ENCODE results near the gene KCNK5. TPM values are rescaled to one million over a fixed set of nuclear protein-coding genes. Genes with fewer than 3 reads are reported as not detected.

Gene KCNK5
- total and polyA plus RNA-seq, 11 donors = 0.08 to 2.1 (median 0.27) TPM

- no peaks in the 10 kb centered on the region for H3K4me1 ChIP-seq
- intact Hi-C loops (cut with DNase I) = no loop called here
- no peak overlapping the region for H3K27ac ChIP-seq
- ATAC-seq (no peak), DNase-seq (no peak)
- TF ChIP-seq, protein P1, sequence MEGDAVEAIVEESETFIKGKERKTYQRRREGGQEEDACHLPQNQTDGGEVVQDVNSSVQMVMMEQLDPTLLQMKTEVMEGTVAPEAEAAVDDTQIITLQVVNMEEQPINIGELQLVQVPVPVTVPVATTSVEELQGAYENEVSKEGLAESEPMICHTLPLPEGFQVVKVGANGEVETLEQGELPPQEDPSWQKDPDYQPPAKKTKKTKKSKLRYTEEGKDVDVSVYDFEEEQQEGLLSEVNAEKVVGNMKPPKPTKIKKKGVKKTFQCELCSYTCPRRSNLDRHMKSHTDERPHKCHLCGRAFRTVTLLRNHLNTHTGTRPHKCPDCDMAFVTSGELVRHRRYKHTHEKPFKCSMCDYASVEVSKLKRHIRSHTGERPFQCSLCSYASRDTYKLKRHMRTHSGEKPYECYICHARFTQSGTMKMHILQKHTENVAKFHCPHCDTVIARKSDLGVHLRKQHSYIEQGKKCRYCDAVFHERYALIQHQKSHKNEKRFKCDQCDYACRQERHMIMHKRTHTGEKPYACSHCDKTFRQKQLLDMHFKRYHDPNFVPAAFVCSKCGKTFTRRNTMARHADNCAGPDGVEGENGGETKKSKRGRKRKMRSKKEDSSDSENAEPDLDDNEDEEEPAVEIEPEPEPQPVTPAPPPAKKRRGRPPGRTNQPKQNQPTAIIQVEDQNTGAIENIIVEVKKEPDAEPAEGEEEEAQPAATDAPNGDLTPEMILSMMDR (IDR thresholded peaks at IDR 0.05) = no peak
- no peak for TF ChIP-seq POLR2A (IDR thresholded peaks at IDR 0.05)
- peaks cover 0 to 1% (median 0%) of the 10 kb centered on the region in 9 donors for H3K27me3 ChIP-seq
- H3K4me3 ChIP-seq = no peak overlapping the region
- H3K9me3 ChIP-seq = peaks cover 0 to 19% (median 8%) of the 10 kb centered on the region in 12 donors
- H3K36me3 ChIP-seq = no peaks in the 10 kb centered on the region
- WGBS, 4 donors = 66 to 86% (median 80%) methylated on average over 1 of the region's 1 CpG
Observed at GRCh38 chr6:39177130-39177529, 52.1 kb downstream of the KCNK5 start.

GRCh38 chr6:39173270-39173669, 56.0 kb downstream of the KCNK5 start:
- peaks cover 0 to 27% (median 10%) of the 10 kb centered on the region in 12 donors for H3K9me3 ChIP-seq
- no peak for ATAC-seq
- intact Hi-C loops (cut with DNase I) = no loop called here
- H3K27me3 ChIP-seq = peaks cover 0 to 2% (median 0%) of the 10 kb centered on the region in 9 donors
- no peak for DNase-seq
- H3K4me1 ChIP-seq = no peaks in the 10 kb centered on the region
- H3K27ac ChIP-seq = no peak overlapping the region
- TF ChIP-seq, protein P1 (IDR thresholded peaks at IDR 0.05) = no peak
- TF ChIP-seq POLR2A (IDR thresholded peaks at IDR 0.05) = no peak
- H3K4me3 ChIP-seq = no peak overlapping the region
- no peaks in the 10 kb centered on the region for H3K36me3 ChIP-seq
- WGBS, 4 donors = 70 to 82% (median 76%) methylated on average over 6 of the region's 6 CpGs

DNA sequence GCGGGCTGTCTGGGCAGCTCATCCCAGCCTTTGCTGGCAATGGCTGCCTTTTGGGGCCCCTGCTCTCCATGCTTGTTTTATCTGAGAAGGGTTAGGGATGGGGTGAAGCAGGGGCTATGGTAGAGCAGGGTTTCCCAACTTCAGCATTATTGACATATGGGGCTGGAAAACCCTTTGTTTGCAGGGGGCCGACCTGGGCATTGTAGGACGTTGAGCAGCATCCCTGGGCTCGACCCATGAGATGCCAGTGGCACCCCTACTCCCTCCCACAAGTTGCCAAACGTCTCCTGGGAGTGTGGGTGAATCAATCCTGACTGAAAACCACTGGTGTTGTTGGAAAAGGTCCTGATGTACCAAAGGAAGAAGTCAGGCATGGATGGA, 56.9 kb downstream of the KCNK5 start:
- Histone ChIP-seq H3K36me3 (no peaks in the 10 kb centered on the region), H3K4me1 (no peaks in the 10 kb centered on the region), H3K27me3 (peaks cover 0 to 2% (median 0%) of the 10 kb centered on the region in 9 donors), H3K9me3 (peaks cover 0 to 22% (median 9%) of the 10 kb centered on the region in 12 donors), H3K27ac (no peak overlapping the region), H3K4me3 (no peak overlapping the region)
- no peak for TF ChIP-seq POLR2A (IDR thresholded peaks at IDR 0.05)
- TF ChIP-seq, protein P1 (IDR thresholded peaks at IDR 0.05) = no peak
- no peak for DNase-seq
- intact Hi-C loops (cut with DNase I) = no loop called here
- ATAC-seq = no peak
- whole genome bisulfite sequencing, 4 donors = 45 to 66% (median 62%) methylated on average over 5 of the region's 5 CpGs

GRCh38 chr6:39171489-39172376, 57.5 kb downstream of the KCNK5 start:
- ATAC-seq (no peak), DNase-seq (no peak)
- intact Hi-C loops (cut with DNase I) = no loop called here
- WGBS, 4 donors = 59 to 78% (median 70%) methylated on average over 4 of the region's 4 CpGs
- no peaks in the 10 kb centered on the region for H3K36me3 ChIP-seq
- no peak overlapping the region for H3K4me3 ChIP-seq
- peaks cover 0 to 3% (median 0%) of the 10 kb centered on the region in 9 donors for H3K27me3 ChIP-seq
- TF ChIP-seq, protein P1 (IDR thresholded peaks at IDR 0.05) = no peak
- no peak for TF ChIP-seq POLR2A (IDR thresholded peaks at IDR 0.05)
- no peak overlapping the region for H3K27ac ChIP-seq
- peaks cover 0 to 16% (median 3%) of the 10 kb centered on the region in 12 donors for H3K9me3 ChIP-seq
- no peaks in the 10 kb centered on the region for H3K4me1 ChIP-seq
